Hepatocyte (in vitro differentiated cells): ENCODE data around the gene AP3B2. TPM values are rescaled to one million over a fixed set of nuclear protein-coding genes. Genes with fewer than 3 reads are reported as not detected.

ENCODE experiments used
- DNase-seq: peaks from one replicate; pipeline ENCODE4 v3.0.0-alpha.2; 2016; ENCODE audit warnings: low spot score
- H2AFZ ChIP-seq: fragments of 200-600 bp; sonication (generic); 2 replicates; pipeline ENCODE4 v1.6.0; 2016; ENCODE audit warnings: antibody characterized with exemption, mild to moderate bottlenecking
- H3K27ac ChIP-seq: fragments of 200-600 bp; sonication (generic); 2 replicates; pipeline ENCODE4 v1.5.1; 2016; ENCODE audit warnings: mild to moderate bottlenecking
- H3K27me3 ChIP-seq: fragments of 200-600 bp; sonication (generic); 2 replicates; pipeline ENCODE4 v1.6.1; 2016
- H3K36me3 ChIP-seq: fragments of 200-600 bp; sonication (generic); replicated peaks from 2 replicates; pipeline ENCODE4 v1.5.1; 2016; ENCODE audit warnings: low read depth; ENCODE audit not compliant: insufficient read depth
- H3K4me1 ChIP-seq: fragments of 200-600 bp; sonication (generic); 2 replicates; pipeline ENCODE4 v1.5.1; 2016; ENCODE audit warnings: mild to moderate bottlenecking, moderate library complexity; ENCODE audit not compliant: insufficient read depth
- H3K4me2 ChIP-seq: fragments of 200-600 bp; sonication (generic); 2 replicates; pipeline ENCODE4 v1.6.0; 2016
- H3K4me3 ChIP-seq: fragments of 200-600 bp; sonication (generic); 2 replicates; pipeline ENCODE4 v1.5.1; 2016; ENCODE audit warnings: mild to moderate bottlenecking
- H3K79me2 ChIP-seq: fragments of 200-600 bp; sonication (generic); 2 replicates; pipeline ENCODE4 v1.6.0; 2017; ENCODE audit warnings: mild to moderate bottlenecking
- H3K9me2 ChIP-seq: fragments of 200-600 bp; sonication (generic); replicated peaks from 2 replicates; pipeline ENCODE4 v1.6.0; 2017; ENCODE audit warnings: mild to moderate bottlenecking; ENCODE audit not compliant: insufficient read depth
- H3K9me3 ChIP-seq: fragments of 200-600 bp; sonication (generic); 2 replicates; pipeline ENCODE4 v1.5.1; 2016; ENCODE audit warnings: low read depth, mild to moderate bottlenecking
- H4K20me1 ChIP-seq: fragments of 200-600 bp; sonication (generic); 2 replicates; pipeline ENCODE4 v1.6.0; 2016; ENCODE audit warnings: mild to moderate bottlenecking; ENCODE audit not compliant: insufficient read depth, poor library complexity, severe bottlenecking
- EZH2 ChIP-seq: fragments of 200-600 bp; sonication (generic); IDR thresholded peaks from 2 replicates; pipeline ENCODE4 v1.6.1; 2016; ENCODE audit warnings: antibody characterized with exemption, mild to moderate bottlenecking, borderline replicate concordance
- EZH2phosphoT487 ChIP-seq: fragments of 200-600 bp; sonication (generic); IDR thresholded peaks from one replicate; pipeline ENCODE4 v1.6.1; 2018; ENCODE audit warnings: antibody characterized with exemption, mild to moderate bottlenecking, low read depth, moderate library complexity; ENCODE audit not compliant: unreplicated experiment, severe bottlenecking
- WGBS: methylation state at CpG from one replicate; pipeline ENCODE4 v1.1.6; 2016; ENCODE audit warnings: low lambda C conversion rate; ENCODE audit errors: missing lambda C conversion rate; 5-methylcytosine and 5-hydroxymethylcytosine counted together
- polyA plus RNA-seq: library from polyadenylated mRNA; unstranded; fragments of >200 nt; fragmentation: Nextera tagmentation; extraction: Ambion mirVana; gene quantifications from 2 replicates; pipeline ENCODE4 v1.2.1, GENCODE V29; 2016
- total RNA-seq: library from RNA; depleted of rRNA; stranded (reverse); fragments of >200 nt; gene quantifications from 2 replicates; pipeline ENCODE4 v1.2.3, GENCODE V29; 2014
- TF ChIP-seq, protein P1 (sequence below): fragments of 200-600 bp; sonication (generic); IDR thresholded peaks from 2 replicates; pipeline ENCODE4 v1.5.1; 2016; ENCODE audit warnings: antibody characterized with exemption, mild to moderate bottlenecking; ENCODE audit not compliant: poor library complexity

The AP3B2 gene
- total and polyA plus RNA-seq, 2 experiments from 2014 or later, result 2.3 to 2.9 TPM

DNA sequence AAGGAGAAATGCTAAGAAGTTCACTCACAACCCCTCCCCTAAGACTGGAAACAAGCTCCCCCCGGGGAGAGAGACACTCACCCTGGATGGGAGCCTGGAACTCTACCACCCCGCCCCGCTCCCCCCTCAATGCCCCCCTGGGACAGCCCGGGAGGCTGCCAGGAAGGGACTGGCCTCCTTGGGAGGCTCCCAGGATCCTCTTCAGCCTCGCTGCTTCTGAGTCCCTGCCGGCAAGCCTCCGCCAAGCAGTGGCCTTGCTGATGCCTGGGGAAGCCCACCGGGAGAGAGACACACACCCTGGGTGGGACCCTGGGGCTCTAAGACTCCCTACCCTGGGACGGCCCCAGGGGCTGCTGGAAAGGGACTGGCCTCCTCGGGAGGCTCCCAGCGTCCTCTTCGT is 95.9 kb downstream of the AP3B2 start:
- H3K27me3 ChIP-seq, result peaks cover 4% of the 10 kb centered on the region
- H3K4me2 ChIP-seq, result no peak overlapping the region
- no peak overlapping the region for H2AFZ ChIP-seq
- TF ChIP-seq EZH2phosphoT487, result no peak
- TF ChIP-seq, protein P1, sequence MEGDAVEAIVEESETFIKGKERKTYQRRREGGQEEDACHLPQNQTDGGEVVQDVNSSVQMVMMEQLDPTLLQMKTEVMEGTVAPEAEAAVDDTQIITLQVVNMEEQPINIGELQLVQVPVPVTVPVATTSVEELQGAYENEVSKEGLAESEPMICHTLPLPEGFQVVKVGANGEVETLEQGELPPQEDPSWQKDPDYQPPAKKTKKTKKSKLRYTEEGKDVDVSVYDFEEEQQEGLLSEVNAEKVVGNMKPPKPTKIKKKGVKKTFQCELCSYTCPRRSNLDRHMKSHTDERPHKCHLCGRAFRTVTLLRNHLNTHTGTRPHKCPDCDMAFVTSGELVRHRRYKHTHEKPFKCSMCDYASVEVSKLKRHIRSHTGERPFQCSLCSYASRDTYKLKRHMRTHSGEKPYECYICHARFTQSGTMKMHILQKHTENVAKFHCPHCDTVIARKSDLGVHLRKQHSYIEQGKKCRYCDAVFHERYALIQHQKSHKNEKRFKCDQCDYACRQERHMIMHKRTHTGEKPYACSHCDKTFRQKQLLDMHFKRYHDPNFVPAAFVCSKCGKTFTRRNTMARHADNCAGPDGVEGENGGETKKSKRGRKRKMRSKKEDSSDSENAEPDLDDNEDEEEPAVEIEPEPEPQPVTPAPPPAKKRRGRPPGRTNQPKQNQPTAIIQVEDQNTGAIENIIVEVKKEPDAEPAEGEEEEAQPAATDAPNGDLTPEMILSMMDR, result no peak
- no peak for TF ChIP-seq EZH2
- H3K36me3 ChIP-seq, result no peaks in the 10 kb centered on the region
- WGBS, result 75% methylated on average over 12 of the region's 12 CpGs
- H3K27ac ChIP-seq, result no peak overlapping the region
- H3K4me3 ChIP-seq, result no peak overlapping the region
- no peaks in the 10 kb centered on the region for H4K20me1 ChIP-seq
- no peak for DNase-seq
- H3K79me2 ChIP-seq, result no peaks in the 10 kb centered on the region
- H3K9me3 ChIP-seq, result no peaks in the 10 kb centered on the region
- no peaks in the 10 kb centered on the region for H3K9me2 ChIP-seq
- no peaks in the 10 kb centered on the region for H3K4me1 ChIP-seq

DNA sequence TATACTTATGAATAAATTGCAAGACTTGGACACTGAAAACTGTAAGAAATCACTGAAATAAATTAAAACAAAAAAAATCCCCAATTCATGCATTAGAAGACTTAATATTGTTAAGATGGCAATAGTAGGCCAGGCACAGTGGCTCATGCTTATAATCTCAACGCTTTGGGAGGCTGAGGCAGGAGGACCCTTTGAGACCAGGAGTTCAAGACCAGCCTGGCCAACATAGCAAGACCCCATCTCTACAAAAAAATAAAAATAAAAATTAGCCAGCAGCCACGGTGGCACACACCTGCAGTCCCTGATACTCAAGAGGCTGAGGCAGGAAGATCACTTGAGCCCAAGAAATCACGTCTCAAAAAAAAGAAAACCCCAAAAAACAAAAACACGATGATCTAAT is 98.3 kb downstream of the AP3B2 start:
- H3K4me2 ChIP-seq, result no peak overlapping the region
- WGBS, result 92% methylated on average over 4 of the region's 4 CpGs
- no peak overlapping the region for H3K27ac ChIP-seq
- H3K36me3 ChIP-seq, result no peaks in the 10 kb centered on the region
- H3K4me3 ChIP-seq, result no peak overlapping the region
- H2AFZ ChIP-seq, result no peak overlapping the region
- H3K4me1 ChIP-seq, result no peaks in the 10 kb centered on the region
- H3K9me3 ChIP-seq, result no peaks in the 10 kb centered on the region
- TF ChIP-seq EZH2, result no peak
- TF ChIP-seq, protein P1, result no peak
- TF ChIP-seq EZH2phosphoT487, result no peak
- no peaks in the 10 kb centered on the region for H4K20me1 ChIP-seq
- no peaks in the 10 kb centered on the region for H3K9me2 ChIP-seq
- peaks cover 3% of the 10 kb centered on the region for H3K27me3 ChIP-seq
- H3K79me2 ChIP-seq, result no peaks in the 10 kb centered on the region
- DNase-seq, result no peak

Other genes with a start within 250 kb of the AP3B2 start
- 2,046 and 2,748 TPM in 2 replicates for gene RPS17, start 169.4 kb downstream of the AP3B2 start, total RNA-seq
- gene RPS17, start 169.4 kb downstream of the AP3B2 start, polyA plus RNA-seq, result 453 and 501 TPM in 2 replicates
- 0.87 and 1.6 TPM in 2 replicates for gene CPEB1, start 62.5 kb downstream of the AP3B2 start, total RNA-seq
- 1.2 and 1.9 TPM in 2 replicates for gene CPEB1, start 62.5 kb downstream of the AP3B2 start, polyA plus RNA-seq
- 0.04 TPM in 1 of 2 replicates, not detected in the other for gene FSD2, start 96.2 kb upstream of the AP3B2 start, total RNA-seq
- 0.06 and 0.28 TPM in 2 replicates for gene FSD2, start 96.2 kb upstream of the AP3B2 start, polyA plus RNA-seq
- gene WHAMM, start 99.8 kb upstream of the AP3B2 start, total RNA-seq, result 5.3 and 5.8 TPM in 2 replicates
- gene WHAMM, start 99.8 kb upstream of the AP3B2 start, polyA plus RNA-seq, result 6.5 and 8.0 TPM in 2 replicates
- gene HOMER2, start 242.8 kb upstream of the AP3B2 start, total RNA-seq, result 11.8 and 14.5 TPM in 2 replicates
- gene HOMER2, start 242.8 kb upstream of the AP3B2 start, polyA plus RNA-seq, result 5.9 and 7.7 TPM in 2 replicates